ENCODE results near the gene TMEM204.

TMEM204 gene

DNA sequence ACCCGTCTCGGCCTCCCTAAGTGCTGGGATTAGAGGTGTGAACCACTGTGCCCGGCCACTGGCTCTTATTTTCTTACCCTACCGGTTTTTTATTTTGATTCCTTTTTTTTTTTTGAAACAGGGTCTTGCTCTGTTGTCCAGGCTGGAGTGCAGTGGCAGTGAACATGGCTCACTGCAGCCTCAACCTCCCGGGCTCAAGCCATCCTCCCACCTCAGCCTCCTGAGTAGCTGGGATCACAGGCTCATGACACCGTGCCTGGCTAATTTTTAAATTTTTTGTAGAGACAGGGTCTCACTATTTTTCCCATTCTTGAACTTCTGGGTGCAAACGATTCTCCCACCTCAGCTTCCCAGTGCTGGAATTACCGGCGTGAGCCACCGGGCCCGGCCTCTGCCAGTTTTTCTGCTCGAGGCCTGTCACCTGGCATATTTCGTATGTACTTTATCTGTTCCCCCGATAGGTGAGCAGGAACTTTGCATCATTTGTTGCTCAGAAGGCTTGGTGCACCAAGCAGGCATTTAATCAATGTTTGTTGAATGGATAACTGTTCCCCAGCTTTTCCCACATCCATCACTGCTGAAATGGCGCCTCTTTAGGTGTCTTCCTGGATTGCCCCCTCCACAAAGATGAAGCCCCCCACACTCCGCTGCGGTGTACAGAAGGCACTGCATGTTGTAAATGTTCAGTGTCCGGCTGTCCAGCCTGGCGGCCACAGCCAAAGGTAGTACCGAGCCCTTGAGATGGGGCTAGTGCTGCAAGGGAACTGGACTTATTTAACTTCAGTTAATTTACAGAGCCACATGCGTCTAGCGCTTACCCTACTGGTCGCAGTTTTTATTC is 41.2 kb upstream of the TMEM204 start:
- peak overlapping the region; percentile 7; the same call in 1 of the 2 replicates for H3K27ac ChIP-seq (ENCODE audit: low read length)
- peak overlapping the region; percentile 19 for H2AFZ ChIP-seq (ENCODE audit: low read depth, low read length)

DNA sequence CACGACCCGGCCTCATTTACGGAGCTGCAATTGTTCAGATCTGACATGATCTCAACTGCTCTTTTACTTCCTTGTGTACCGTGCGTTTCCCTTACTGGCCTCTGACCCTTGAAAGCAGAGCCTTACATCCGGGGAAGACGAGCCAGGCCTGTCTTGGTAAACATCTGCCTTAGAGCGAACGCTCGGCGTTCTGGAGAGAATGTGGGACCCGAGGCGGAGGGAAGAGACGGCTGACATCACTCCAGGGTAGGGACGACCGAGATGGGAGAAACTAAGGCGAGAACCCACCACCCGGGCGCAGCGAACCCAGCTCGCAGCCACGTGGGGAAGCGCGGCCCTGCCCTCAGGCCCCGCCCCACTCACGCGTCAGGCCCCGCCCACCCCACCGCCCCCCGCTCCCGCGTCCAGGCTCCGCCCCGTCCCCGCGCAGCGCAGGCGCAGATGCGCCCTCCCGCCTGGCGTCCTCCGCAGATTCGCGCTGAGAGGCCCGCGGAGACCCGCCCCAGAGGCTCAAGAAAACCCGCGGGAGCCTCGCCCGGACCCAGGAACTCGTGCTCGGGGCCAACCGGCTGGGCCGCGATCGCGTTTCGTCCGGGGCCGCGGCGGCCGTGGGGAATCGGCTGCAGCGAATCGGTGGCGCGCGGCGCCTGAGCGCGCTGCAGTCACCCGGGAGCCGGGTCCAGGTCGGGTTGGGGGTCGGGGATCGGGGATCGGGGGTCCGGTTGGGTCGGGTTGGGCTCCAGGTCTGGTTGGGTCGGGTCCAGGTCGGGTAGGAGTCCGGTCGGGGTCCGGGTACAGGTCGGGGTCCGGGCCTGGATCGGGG is 40.3 kb upstream of the TMEM204 start, which contains the start of gene TELO2:
TSS of gene TELO2 (plus strand) at position 438 of the 823 bp plus-strand sequence. CDS start 922 bp downstream, outside the sequence.
- H3K4me2 ChIP-seq (ENCODE audit: low read length) = peak within 1 kb of the TSS; percentile 90
- no peaks in the 10 kb centered on the region for H4K20me1 ChIP-seq (ENCODE audit: insufficient read depth, low read length)
- peaks cover 16% of the 10 kb centered on the region for H3K36me3 ChIP-seq (replicated peaks; ENCODE audit: low read depth, low read length)
- peaks cover 12% of the 10 kb centered on the region for H3K4me1 ChIP-seq (ENCODE audit: low read length)
- H3K27ac ChIP-seq (ENCODE audit: low read length) = peak within 1 kb of the TSS; percentile 55
- no peaks in the 10 kb centered on the region for H3K27me3 ChIP-seq (ENCODE audit: low read depth, low read length)
- H3K4me3 ChIP-seq (ENCODE audit: low read length) = peak within 1 kb of the TSS; percentile 81
- H3K9ac ChIP-seq (ENCODE audit: low read length) = peak within 1 kb of the TSS; percentile 79
- no peaks in the 10 kb centered on the region for H3K9me3 ChIP-seq (ENCODE audit: insufficient read depth, low read length)
- H2AFZ ChIP-seq (ENCODE audit: low read depth, low read length) = peak within 1 kb of the TSS; percentile 19
- peaks cover 24% of the 10 kb centered on the region for H3K79me2 ChIP-seq (ENCODE audit: low read length)
- TF ChIP-seq, protein P1, sequence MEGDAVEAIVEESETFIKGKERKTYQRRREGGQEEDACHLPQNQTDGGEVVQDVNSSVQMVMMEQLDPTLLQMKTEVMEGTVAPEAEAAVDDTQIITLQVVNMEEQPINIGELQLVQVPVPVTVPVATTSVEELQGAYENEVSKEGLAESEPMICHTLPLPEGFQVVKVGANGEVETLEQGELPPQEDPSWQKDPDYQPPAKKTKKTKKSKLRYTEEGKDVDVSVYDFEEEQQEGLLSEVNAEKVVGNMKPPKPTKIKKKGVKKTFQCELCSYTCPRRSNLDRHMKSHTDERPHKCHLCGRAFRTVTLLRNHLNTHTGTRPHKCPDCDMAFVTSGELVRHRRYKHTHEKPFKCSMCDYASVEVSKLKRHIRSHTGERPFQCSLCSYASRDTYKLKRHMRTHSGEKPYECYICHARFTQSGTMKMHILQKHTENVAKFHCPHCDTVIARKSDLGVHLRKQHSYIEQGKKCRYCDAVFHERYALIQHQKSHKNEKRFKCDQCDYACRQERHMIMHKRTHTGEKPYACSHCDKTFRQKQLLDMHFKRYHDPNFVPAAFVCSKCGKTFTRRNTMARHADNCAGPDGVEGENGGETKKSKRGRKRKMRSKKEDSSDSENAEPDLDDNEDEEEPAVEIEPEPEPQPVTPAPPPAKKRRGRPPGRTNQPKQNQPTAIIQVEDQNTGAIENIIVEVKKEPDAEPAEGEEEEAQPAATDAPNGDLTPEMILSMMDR (IDR thresholded peaks at IDR 0.05; ENCODE audit: low read depth, low read length) = no peak
- no peak for TF ChIP-seq EZH2phosphoT487 (IDR thresholded peaks at IDR 0.05; ENCODE audit: low read depth)

More for the DNA sequence above, 41.2 kb upstream of the TMEM204 start:
- peak overlapping the region; percentile 60 for H3K9ac ChIP-seq (ENCODE audit: low read length)
- no peaks in the 10 kb centered on the region for H3K9me3 ChIP-seq (ENCODE audit: insufficient read depth, low read length)
- peaks cover 24% of the 10 kb centered on the region for H3K79me2 ChIP-seq (ENCODE audit: low read length)
- peak overlapping the region; percentile 90 for H3K4me2 ChIP-seq (ENCODE audit: low read length)
- TF ChIP-seq, protein P1 (IDR thresholded peaks at IDR 0.05; ENCODE audit: low read depth, low read length) = no peak
- TF ChIP-seq EZH2phosphoT487 (IDR thresholded peaks at IDR 0.05; ENCODE audit: low read depth) = no peak
- H3K4me3 ChIP-seq (ENCODE audit: low read length) = peak overlapping the region; percentile 81
- no peaks in the 10 kb centered on the region for H4K20me1 ChIP-seq (ENCODE audit: insufficient read depth, low read length)
- peaks cover 12% of the 10 kb centered on the region for H3K4me1 ChIP-seq (ENCODE audit: low read length)
- H3K27me3 ChIP-seq (ENCODE audit: low read depth, low read length) = no peaks in the 10 kb centered on the region
- peaks cover 13% of the 10 kb centered on the region for H3K36me3 ChIP-seq (replicated peaks; ENCODE audit: low read depth, low read length)

DNA sequence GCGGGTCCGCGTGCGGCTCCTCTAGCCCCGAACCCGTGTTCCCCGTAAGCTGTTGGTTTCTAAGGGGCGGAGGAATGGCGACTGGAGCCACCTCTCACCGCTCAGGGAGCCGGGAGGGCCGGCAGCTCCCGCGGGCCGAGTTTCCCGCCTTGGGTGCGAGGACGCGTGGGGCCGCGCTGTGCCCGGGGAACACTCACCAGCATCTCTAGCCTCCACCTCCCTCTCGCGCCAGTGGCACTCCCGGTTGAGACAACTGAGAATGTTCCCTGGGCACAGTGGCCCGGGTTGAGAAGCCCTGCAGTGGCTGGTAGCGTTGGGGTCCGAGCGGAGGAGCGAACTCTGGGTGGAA is 39.7 kb upstream of the TMEM204 start:
- Histone ChIP-seq H3K9me3 (ENCODE audit: insufficient read depth, low read length) (no peaks in the 10 kb centered on the region), H3K36me3 (replicated peaks; ENCODE audit: low read depth, low read length) (peaks cover 16% of the 10 kb centered on the region), H3K79me2 (ENCODE audit: low read length) (peaks cover 24% of the 10 kb centered on the region), H2AFZ (ENCODE audit: low read depth, low read length) (no peak overlapping the region), H3K4me1 (ENCODE audit: low read length) (peaks cover 12% of the 10 kb centered on the region), H3K4me3 (ENCODE audit: low read length) (peak overlapping the region; percentile 81), H3K27ac (ENCODE audit: low read length) (peak overlapping the region; percentile 55; the same call in 1 of the 2 replicates), H3K4me2 (ENCODE audit: low read length) (peak overlapping the region; percentile 61), H4K20me1 (ENCODE audit: insufficient read depth, low read length) (no peaks in the 10 kb centered on the region), H3K27me3 (ENCODE audit: low read depth, low read length) (no peaks in the 10 kb centered on the region), H3K9ac (ENCODE audit: low read length) (peak overlapping the region; percentile 79)
- TF ChIP-seq, protein P1 (IDR thresholded peaks at IDR 0.05; ENCODE audit: low read depth, low read length) = no peak
- TF ChIP-seq EZH2phosphoT487 (IDR thresholded peaks at IDR 0.05; ENCODE audit: low read depth) = no peak
